Adipocyte (in vitro differentiated cells): ENCODE measurements around the gene KNDC1.
"Not testable (repeated sequence)": the region's sequence is repeated elsewhere in the genome, so short reads cannot be mapped to it uniquely, and the experiment has no call there.

Experiments used
- DNase-seq: peaks from one replicate; pipeline ENCODE4 v3.0.0-alpha.2; 2015; ENCODE audit warnings: low read depth
- H3K27me3 ChIP-seq: replicated peaks from 2 replicates; pipeline ENCODE4 v1.7.0; 2013; ENCODE audit warnings: mild to moderate bottlenecking, low read length, moderate library complexity; ENCODE audit not compliant: control insufficient read depth, insufficient read depth
- H3K36me3 ChIP-seq: 2 replicates; pipeline ENCODE4 v1.7.0; 2013; ENCODE audit warnings: low read length, mild to moderate bottlenecking, moderate library complexity; ENCODE audit not compliant: control insufficient read depth, insufficient read depth, severe bottlenecking
- H3K4me1 ChIP-seq: 2 replicates; pipeline ENCODE4 v1.7.0; 2013; ENCODE audit warnings: mild to moderate bottlenecking, low read length, moderate library complexity; ENCODE audit not compliant: control insufficient read depth, insufficient read depth
- H3K4me3 ChIP-seq: 2 replicates; pipeline ENCODE4 v1.7.0; 2013; ENCODE audit warnings: mild to moderate bottlenecking, low read length, moderate library complexity
- H3K9ac ChIP-seq: 2 replicates; pipeline ENCODE4 v1.7.0; 2013; ENCODE audit warnings: mild to moderate bottlenecking, low read length, moderate library complexity
- H3K9me3 ChIP-seq: 2 replicates; pipeline ENCODE4 v1.7.0; 2013; ENCODE audit warnings: mild to moderate bottlenecking, low read length, moderate library complexity; ENCODE audit not compliant: control insufficient read depth

Gene KNDC1

DNA sequence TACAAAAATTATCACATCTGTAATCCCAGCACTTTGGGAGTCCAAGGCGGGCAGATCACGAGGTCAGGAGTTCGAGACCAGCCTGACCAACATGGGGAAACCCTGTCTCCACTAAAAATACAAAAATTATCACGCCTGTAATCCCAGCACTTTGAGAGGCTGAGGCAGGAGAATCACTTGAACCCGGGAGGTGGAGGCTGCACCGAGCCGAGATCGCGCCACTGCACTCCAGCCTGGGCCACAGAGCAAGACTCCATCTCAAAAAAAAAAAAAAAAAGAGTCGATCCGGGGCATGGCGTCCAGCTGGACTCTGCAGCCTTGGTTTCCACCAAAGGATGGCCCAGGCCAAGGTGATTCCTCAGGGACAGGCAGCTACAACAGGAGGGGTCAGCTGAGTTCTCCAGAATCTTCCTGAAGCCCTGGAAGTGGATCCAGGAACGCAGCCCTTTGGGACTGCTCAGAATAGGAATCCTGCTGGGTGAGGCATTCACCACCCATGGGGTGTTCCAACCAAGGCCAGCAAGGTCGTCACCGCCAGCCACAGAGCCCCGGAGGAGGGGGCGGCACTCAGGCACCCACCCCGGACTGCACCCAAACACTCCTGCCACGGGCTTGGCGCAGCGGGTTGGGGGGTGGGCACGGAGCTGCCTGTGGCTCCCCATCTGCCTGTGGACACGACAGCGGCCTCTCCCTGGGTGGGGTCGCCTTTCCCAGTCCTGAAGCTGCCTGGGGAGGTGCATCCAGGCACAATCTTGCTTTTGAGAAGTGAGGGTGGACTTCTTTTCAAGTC is 58.0 kb downstream of the KNDC1 start:
- Histone ChIP-seq H3K4me1 (no peaks in the 10 kb centered on the region), H3K27me3 (peaks cover 8% of the 10 kb centered on the region), H3K4me3 (no peak overlapping the region), H3K9me3 (no peaks in the 10 kb centered on the region), H3K9ac (no peak overlapping the region), H3K36me3 (no peaks in the 10 kb centered on the region)
- DNase-seq: no peak

DNA sequence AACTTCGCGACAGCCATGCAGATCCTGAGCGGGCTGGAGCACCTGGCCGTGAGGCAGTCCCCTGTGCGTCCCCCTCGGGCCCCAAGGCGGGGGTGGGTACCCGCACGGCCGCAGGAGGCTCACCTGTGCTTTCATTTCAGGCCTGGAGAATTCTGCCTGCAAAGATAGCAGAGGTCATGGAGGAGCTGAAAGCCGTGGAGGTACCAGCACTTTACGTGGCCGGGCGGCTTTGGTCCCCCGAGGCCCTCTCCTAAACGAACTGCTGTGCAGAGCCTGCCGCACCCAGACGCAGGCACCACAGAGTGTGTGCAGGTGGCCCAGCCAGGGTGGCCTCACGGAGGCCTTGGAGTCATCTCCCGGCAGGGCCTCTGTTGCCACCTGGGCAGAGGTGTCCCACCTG is 58.9 kb downstream of the KNDC1 start:
- Histone ChIP-seq H3K4me3 (no peak overlapping the region), H3K9ac (no peak overlapping the region), H3K36me3 (no peaks in the 10 kb centered on the region), H3K27me3 (peaks cover 8% of the 10 kb centered on the region), H3K4me1 (no peaks in the 10 kb centered on the region), H3K9me3 (no peaks in the 10 kb centered on the region)
- no peak for DNase-seq

DNA sequence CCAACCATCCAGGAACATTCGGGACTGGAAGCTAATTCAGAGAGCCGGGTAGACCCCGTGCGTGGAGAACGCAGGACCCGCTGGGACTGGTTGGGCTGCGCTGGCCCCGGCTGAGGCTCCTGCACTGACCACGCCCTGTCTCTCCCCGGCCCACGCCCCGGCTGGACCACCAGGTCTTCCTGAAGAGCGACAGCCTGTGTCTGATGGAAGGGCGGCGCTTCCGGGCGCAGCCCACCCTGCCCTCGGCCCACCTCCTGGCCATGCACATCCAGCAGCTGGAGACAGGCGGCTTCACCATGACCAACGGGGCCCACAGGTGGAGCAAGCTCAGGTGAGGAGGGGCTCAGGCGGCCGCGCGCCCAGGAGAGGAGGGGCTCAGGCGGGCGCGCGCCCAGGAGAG is 59.8 kb downstream of the KNDC1 start:
- no peak for DNase-seq
- Histone ChIP-seq H3K36me3 (no peaks in the 10 kb centered on the region), H3K27me3 (peaks cover 12% of the 10 kb centered on the region), H3K4me1 (no peaks in the 10 kb centered on the region), H3K9me3 (no peaks in the 10 kb centered on the region), H3K4me3 (no peak overlapping the region), H3K9ac (no peak overlapping the region)

DNA sequence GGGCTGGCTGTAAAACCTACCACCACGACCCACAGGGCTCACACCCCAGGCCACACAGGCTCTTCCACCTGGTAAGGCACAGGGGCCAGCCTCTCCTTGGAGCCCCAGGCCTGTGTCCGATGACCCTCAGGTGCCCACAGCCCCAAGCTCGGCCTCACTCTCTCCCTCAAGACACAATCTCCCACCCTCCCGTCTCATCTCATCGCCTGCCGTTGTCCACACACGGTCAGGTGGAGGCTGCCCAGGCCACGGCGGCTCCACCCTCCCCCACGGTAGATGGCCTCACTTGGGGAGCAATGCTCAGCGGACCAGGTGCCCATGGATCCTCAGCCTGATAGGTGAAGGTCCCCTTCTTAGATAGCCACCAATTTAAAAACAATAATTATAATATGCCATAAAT is 61.3 kb downstream of the KNDC1 start:
- no peaks in the 10 kb centered on the region for H3K4me1 ChIP-seq
- DNase-seq: no peak
- no peaks in the 10 kb centered on the region for H3K9me3 ChIP-seq
- H3K4me3 ChIP-seq: no peak overlapping the region
- H3K36me3 ChIP-seq: no peaks in the 10 kb centered on the region
- no peak overlapping the region for H3K9ac ChIP-seq
- peaks cover 19% of the 10 kb centered on the region for H3K27me3 ChIP-seq

DNA sequence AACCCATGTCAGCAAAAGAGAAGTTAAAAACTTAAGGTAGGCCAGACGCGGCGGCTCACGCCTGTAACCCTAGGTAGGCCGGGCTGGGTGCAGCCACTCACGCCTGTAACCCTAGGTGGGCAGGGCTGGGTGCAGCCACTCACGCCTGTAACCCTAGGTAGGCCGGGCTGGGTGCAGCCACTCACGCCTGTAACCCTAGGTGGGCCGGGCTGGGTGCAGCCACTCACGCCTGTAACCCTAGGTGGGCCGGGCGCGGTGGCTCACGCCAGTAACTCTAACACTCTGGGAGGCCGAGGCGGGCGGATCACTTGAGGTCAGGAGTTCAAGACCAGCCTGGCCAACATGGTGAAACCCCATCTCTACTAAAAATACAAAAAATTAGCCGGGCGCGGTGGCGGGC is 61.7 kb downstream of the KNDC1 start:
- not testable (repeated sequence) for H3K4me3 ChIP-seq, H3K36me3 ChIP-seq, H3K9ac ChIP-seq, H3K4me1 ChIP-seq, H3K9me3 ChIP-seq, DNase-seq
- peaks cover 23% of the 10 kb centered on the region for H3K27me3 ChIP-seq

DNA sequence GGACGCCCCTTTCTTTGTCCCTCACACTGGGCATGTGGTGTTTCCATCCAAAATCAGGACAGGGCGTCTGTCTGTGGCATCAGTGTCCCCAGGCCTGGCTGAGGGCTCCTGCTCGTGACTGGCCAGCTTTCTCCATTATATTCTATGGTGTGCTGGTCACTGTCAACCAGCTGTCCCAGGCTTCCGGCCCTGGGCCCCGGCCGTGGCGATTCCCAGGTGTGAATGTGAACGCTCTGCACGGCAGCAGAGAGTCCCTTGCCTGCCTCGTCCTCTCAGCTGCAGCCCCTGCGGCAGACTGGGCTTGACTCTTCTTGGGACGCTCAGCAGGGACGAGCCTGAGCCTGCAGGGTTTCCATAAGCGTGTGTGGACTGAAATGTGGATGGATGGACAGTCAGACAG is 64.1 kb downstream of the KNDC1 start:
- no peak for DNase-seq
- no peak overlapping the region for H3K4me3 ChIP-seq
- H3K4me1 ChIP-seq: no peaks in the 10 kb centered on the region
- no peak overlapping the region for H3K9ac ChIP-seq
- peaks cover 36% of the 10 kb centered on the region for H3K27me3 ChIP-seq
- no peaks in the 10 kb centered on the region for H3K9me3 ChIP-seq
- no peaks in the 10 kb centered on the region for H3K36me3 ChIP-seq

DNA sequence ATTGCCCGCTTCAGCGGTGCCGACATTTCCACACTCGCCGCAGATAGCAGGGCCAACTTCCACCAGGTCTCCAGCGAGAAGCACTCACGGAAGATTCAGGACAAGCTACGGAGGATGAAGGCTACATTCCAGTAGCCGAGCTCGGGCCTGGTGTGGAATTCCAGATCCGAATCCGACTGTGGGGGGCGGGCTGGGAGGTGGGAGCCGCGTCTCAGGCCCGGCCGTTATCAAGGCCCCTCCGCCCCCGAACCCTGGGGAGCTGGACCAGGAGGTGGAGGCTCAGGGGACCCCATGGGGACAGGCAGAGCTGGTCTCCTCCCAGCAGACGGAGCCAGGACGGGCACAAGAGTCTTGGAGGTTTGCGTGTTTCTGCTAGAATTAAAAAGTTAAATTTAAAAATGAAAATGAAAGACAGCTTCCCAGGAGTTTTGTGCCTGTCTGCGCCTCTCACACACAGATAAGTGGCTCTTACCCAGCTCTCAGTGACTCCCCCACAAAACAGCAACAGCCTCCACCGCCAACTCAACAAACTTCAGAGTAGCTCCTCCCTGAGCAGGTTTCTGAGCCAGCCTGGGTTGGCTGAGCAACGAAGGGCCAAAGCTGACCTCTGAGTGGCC is 64.8 kb downstream of the KNDC1 start:
- no peaks in the 10 kb centered on the region for H3K36me3 ChIP-seq
- no peak overlapping the region for H3K4me3 ChIP-seq
- no peak overlapping the region for H3K9ac ChIP-seq
- no peaks in the 10 kb centered on the region for H3K9me3 ChIP-seq
- no peaks in the 10 kb centered on the region for H3K4me1 ChIP-seq
- H3K27me3 ChIP-seq: peaks cover 40% of the 10 kb centered on the region
- no peak for DNase-seq

DNA sequence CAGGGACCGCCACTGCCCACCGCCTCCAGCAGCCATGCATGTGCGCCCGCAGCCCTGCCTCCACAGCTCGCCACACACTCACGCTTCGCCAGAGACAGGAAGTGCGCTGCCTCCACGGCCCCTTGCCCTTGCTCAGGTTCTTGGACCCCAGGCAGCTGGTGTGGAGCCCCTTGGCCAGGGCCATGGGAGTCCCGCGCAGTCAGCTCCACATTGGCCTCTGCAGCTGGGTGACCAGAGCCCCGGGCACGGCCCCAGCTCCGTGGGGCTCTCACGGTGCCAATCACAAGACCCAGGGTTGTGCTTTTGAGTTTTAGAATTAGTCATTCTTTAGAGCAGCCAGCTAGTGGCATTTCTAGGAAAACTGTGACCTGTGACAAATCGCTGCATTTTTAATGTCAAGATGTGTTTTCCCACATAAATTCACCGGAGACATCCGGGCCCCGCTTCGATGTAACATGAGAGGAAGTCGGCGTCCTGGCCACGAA is 65.7 kb downstream of the KNDC1 start:
- DNase-seq: no peak
- no peaks in the 10 kb centered on the region for H3K36me3 ChIP-seq
- H3K27me3 ChIP-seq: peaks cover 40% of the 10 kb centered on the region
- H3K4me1 ChIP-seq: no peaks in the 10 kb centered on the region
- H3K9me3 ChIP-seq: no peaks in the 10 kb centered on the region
- H3K9ac ChIP-seq: no peak overlapping the region
- no peak overlapping the region for H3K4me3 ChIP-seq

DNA sequence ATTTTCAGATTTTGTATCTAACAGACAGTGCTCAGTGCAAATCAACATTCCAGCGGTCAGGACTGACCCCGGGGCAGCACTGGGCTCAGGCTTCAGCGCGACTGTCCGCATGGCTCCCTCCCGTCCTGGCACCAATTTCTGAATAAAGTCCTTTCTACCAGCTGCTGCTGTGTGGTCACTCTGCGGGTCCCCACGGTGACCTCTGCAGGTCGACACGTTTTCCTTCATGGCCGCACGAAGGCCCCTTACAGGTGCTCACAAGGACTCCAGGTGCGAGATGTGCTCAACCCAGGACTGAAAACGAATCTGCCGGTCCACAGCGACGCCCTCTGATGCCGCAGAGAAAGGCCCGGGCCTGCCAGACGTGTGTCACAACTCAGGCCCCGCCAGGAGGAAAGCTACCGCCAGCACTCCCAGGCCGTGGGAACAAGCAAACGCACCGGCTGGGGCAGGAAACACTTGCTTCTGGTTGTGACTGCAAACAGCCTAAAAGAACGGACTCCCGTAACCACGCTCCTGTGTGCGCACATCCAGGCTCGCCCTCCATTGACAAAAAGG is 66.3 kb downstream of the KNDC1 start:
- no peaks in the 10 kb centered on the region for H3K36me3 ChIP-seq
- H3K9ac ChIP-seq: no peak overlapping the region
- no peaks in the 10 kb centered on the region for H3K4me1 ChIP-seq
- no peak overlapping the region for H3K4me3 ChIP-seq
- H3K9me3 ChIP-seq: no peaks in the 10 kb centered on the region
- DNase-seq: no peak
- peaks cover 37% of the 10 kb centered on the region for H3K27me3 ChIP-seq

DNA sequence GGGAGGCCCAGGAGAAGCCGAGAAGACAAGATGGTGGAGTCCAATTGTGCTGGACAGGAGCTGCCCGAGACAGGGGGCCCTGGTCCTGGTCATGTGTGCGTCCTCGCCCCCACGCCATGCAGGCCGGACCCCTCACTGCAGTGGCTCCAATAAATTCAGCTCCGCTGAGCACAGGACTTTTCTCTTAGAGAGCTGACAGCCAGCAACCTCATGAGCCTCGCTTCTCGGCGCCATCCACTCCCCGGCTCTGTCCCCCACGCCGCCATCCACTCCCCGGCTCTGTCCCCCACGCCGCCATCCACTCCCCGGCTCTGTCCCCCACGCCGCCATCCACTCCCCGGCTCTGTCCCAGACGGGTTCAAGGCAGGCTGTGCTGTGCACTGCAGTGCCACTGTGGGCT is 67.2 kb downstream of the KNDC1 start:
- Histone ChIP-seq H3K4me1 (no peaks in the 10 kb centered on the region), H3K36me3 (no peaks in the 10 kb centered on the region), H3K9ac (no peak overlapping the region), H3K27me3 (peaks cover 44% of the 10 kb centered on the region), H3K4me3 (no peak overlapping the region), H3K9me3 (no peaks in the 10 kb centered on the region)
- no peak for DNase-seq

DNA sequence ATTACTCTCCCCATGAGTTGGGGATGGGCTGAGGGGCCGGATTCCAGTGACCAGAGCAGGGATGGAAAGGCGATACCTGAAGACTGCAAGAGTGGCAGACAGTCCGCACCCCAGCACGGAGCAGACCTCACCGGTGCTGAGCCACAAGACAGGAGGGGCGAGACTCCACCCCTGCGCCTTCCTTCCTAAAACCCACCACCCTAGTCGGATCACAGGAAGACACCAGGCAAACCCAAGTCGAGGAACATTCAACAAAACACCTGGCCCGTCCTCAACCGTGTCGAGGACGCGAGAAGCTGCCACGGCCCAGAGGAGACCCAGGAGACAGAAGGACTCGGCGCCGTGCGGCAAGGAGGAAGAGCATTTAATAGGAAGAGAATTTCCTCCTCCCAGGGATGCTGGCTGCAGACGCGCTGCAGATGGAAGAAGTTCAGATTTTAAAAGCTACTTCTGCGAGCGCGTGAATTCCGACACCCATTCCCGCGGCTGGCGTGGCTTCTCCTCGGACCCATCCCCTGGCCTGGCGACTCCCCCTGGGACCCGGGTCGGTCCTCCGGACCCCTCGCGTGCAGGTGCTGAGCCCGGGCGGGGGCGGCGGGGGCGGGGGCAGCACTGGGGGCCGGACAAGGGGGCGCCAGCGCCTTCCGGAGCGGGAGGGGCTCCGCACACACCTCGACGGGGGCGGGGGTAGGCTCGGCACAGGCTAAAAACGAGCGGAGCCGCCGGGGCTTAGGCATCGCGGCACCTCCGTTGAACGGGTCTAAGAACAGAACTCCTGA is 69.4 kb downstream of the KNDC1 start:
- H3K9me3 ChIP-seq: no peaks in the 10 kb centered on the region
- DNase-seq: peak; percentile 18
- no peaks in the 10 kb centered on the region for H3K4me1 ChIP-seq
- peaks cover 45% of the 10 kb centered on the region for H3K27me3 ChIP-seq
- H3K36me3 ChIP-seq: no peaks in the 10 kb centered on the region
- no peak overlapping the region for H3K9ac ChIP-seq
- H3K4me3 ChIP-seq: no peak overlapping the region
